ENCODE results near the gene ATF6B. TPM values are rescaled to one million over a fixed set of nuclear protein-coding genes. Genes with fewer than 3 reads are reported as not detected.
A peak's percentile ranks its signal among the peaks of the same experiment; 100 is the strongest.

Gene ATF6B
- 10 to 100 TPM; 15.4 to 89.5 (median 45.8) TPM for polyA plus RNA-seq
- long read RNA-seq, donor 1, transcript ATF6B-216 (8 exons, 1,176 nt) = major isoform, 23 of 124 reads
- long read RNA-seq, donor 1, transcript ATF6B-212 (5 exons, 564 nt) = minor isoform, 12 of 124 reads
- long read RNA-seq, donor 1, transcript ATF6B-210 (18 exons, 2,620 nt) = minor isoform, 9 of 124 reads
- long read RNA-seq, donor 1, partial matches to known transcripts = 76 of 124 reads
- long read RNA-seq, donor 1, other reads (novel, unspliced or antisense) = 0 of 124 reads
- long read RNA-seq, donor 2, partial matches to known transcripts = 5 of 11 reads
- long read RNA-seq, donor 2, other reads (novel, unspliced or antisense) = 0 of 11 reads
- long read RNA-seq, donor 3, transcript ATF6B-212 (5 exons, 564 nt) = major isoform, 7 of 41 reads
- long read RNA-seq, donor 3, transcript ATF6B-216 (8 exons, 1,176 nt) = minor isoform, 6 of 41 reads
- long read RNA-seq, donor 3, partial matches to known transcripts = 23 of 41 reads
- long read RNA-seq, donor 3, other reads (novel, unspliced or antisense) = 0 of 41 reads
- long read RNA-seq, donor 4, partial matches to known transcripts = 0 of 1 reads
- long read RNA-seq, donor 4, other reads (novel, unspliced or antisense) = 0 of 1 reads
- long read RNA-seq, donor 5, partial matches to known transcripts = 5 of 13 reads
- long read RNA-seq, donor 5, other reads (novel, unspliced or antisense) = 0 of 13 reads
- long read RNA-seq, donor 6, transcript ATF6B-212 (5 exons, 564 nt) = major isoform, 11 of 31 reads
- long read RNA-seq, donor 6, transcript ATF6B-216 (8 exons, 1,176 nt) = minor isoform, 6 of 31 reads
- long read RNA-seq, donor 6, partial matches to known transcripts = 9 of 31 reads
- long read RNA-seq, donor 6, other reads (novel, unspliced or antisense) = 0 of 31 reads
- long read RNA-seq, donor 7, transcript ATF6B-210 (18 exons, 2,620 nt) = minor isoform, 6 of 56 reads
- long read RNA-seq, donor 7, transcript ATF6B-212 (5 exons, 564 nt) = minor isoform, 10 of 56 reads
- long read RNA-seq, donor 7, transcript ATF6B-216 (8 exons, 1,176 nt) = major isoform, 13 of 56 reads
- long read RNA-seq, donor 7, partial matches to known transcripts = 26 of 56 reads
- long read RNA-seq, donor 7, other reads (novel, unspliced or antisense) = 0 of 56 reads
- long read RNA-seq, donor 8, partial matches to known transcripts = 0 of 2 reads
- long read RNA-seq, donor 8, other reads (novel, unspliced or antisense) = 0 of 2 reads
- long read RNA-seq, donor 9, partial matches to known transcripts = 5 of 8 reads
- long read RNA-seq, donor 9, other reads (novel, unspliced or antisense) = 0 of 8 reads
- long read RNA-seq, donor 10, transcript ATF6B-212 (5 exons, 564 nt) = minor isoform, 8 of 73 reads
- long read RNA-seq, donor 10, transcript ATF6B-216 (8 exons, 1,176 nt) = major isoform, 16 of 73 reads
- long read RNA-seq, donor 10, transcript ATF6B-210 (18 exons, 2,620 nt) = minor isoform, 5 of 73 reads
- long read RNA-seq, donor 10, partial matches to known transcripts = 42 of 73 reads
- long read RNA-seq, donor 10, other reads (novel, unspliced or antisense) = 0 of 73 reads

DNA sequence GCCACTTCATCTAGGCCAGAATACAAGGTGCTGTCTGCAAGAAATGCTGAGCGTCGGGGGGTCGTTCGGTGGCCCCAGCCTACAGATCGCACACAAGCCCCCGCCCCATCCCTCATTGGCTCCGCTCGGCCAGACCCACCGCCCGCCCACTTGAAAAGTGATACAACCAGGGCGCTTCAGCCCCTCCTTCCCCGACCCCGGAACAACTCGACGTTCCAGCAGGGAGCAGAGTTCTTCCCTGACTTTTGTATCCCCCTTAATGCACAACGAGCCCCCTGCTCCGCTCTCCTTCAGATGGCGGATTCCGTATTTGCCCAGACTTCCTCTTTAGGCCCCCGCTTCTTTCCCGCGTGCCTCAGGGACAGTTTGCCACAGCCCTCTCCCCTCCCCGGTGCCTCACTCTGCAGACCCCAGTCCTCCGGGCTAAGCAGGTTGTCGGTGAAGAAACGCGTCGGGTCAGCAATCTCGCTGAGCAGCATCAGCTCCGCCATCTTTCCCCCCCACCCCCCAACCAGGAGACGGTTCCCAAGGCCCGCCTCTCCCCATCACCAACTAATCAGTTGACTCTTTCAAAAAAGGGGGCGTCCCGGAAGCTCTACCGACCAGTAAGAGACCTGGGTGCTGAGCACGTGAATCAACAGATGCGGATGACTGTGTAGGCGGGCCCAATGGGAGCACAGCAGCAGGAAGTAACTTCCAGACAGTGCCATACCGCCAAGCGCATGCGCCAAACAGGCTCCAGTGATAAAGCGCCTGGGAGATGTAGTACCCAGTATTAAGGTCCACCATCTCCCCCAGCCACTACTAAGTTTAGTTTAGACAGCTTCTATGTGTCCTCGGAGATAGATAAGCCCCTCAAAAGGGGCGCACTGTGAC lies at the start of gene ATF6B:
Gene ATF6B, minus strand, starts transcription at position 530 of the 876 bp plus-strand sequence. Its CDS starts 39 bp downstream, at position 491.
- FAIRE-seq = no peak
- 1% methylated on average over 39 to 44 of the region's 44 CpGs for WGBS, 3 donors
- peaks cover 0 to 36% (median 4%) of the 10 kb centered on the region in 3 donors for H3K36me3 ChIP-seq (ENCODE audit: control insufficient read depth in 3 of 3, insufficient read depth in 2 of 3, low read depth in 1 of 3, low read length in 3 of 3)

DNA sequence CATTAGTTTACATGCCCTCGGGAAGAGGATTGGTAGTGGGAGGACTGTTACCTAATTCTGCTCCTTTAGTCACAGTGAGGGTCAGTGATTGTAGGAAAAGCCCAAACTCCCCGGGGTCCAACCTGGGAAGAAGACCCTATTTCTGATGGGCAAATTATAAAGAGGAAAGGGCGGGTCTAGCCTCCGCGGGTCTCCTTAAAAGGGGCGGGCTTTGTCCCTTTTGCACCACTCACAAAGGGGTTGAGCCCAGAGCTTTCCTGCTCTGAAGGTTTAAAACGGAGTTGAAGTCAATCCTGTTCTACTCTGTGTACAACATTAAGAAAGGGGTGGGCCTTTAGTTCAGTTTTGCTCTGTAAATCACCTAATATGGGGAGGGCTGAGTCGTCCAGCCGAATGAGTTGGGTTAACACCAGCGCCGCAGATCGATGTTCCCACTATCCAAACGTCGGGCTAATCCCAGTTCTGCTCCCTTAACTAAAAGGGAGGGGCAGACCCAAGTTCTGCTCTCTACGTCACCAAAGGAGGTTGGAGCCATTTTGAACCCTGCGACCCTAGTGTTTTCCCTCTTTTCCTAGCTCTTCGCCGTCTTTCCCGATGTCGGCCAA lies 49.2 kb upstream of the ATF6B start:
- peaks cover 0 to 26% (median 6%) of the 10 kb centered on the region in 3 donors for H3K36me3 ChIP-seq (ENCODE audit: control insufficient read depth in 3 of 3, insufficient read depth in 2 of 3, low read depth in 1 of 3, low read length in 3 of 3)
- peak overlapping the region in 2 of 3 donors; percentile 42 to 82 for H3K4me3 ChIP-seq (ENCODE audit: low read depth in 1 of 3, low read length in 3 of 3)
- no peaks in the 10 kb centered on the region for H3K9me3 ChIP-seq (ENCODE audit: control insufficient read depth in 2 of 2, insufficient read depth in 1 of 2, low read depth in 1 of 2, low read length in 1 of 2)
- DNase-seq (no peak), FAIRE-seq (no peak)
- no peaks in the 10 kb centered on the region for H3K27me3 ChIP-seq (ENCODE audit: control insufficient read depth in 3 of 3, insufficient read depth in 3 of 3, low read length in 3 of 3)
- H3K27ac ChIP-seq (ENCODE audit: low read depth in 1 of 3, low read length in 2 of 3) = peak overlapping the region; percentile 92 to 98 (median 95)
- peaks cover 0 to 32% (median 12%) of the 10 kb centered on the region in 3 donors for H3K4me1 ChIP-seq (ENCODE audit: control insufficient read depth in 3 of 3, insufficient read depth in 2 of 3, low read depth in 1 of 3, low read length in 2 of 3)
- 0 to 1% (median 0%) methylated on average over 20 of the region's 20 CpGs for WGBS, 3 donors

More for the DNA sequence above, at the start of gene ATF6B:
- no peaks in the 10 kb centered on the region for H3K27me3 ChIP-seq (ENCODE audit: control insufficient read depth in 3 of 3, insufficient read depth in 3 of 3, low read length in 3 of 3)
- H3K27ac ChIP-seq (ENCODE audit: low read depth in 1 of 3, low read length in 2 of 3) = peak within 1 kb of the TSS in 2 of 3 donors; percentile 84 to 98
- H3K9me3 ChIP-seq (ENCODE audit: control insufficient read depth in 2 of 2, insufficient read depth in 1 of 2, low read depth in 1 of 2, low read length in 1 of 2) = peaks cover 0 to 4% of the 10 kb centered on the region in 2 donors
- peaks cover 7 to 26% (median 12%) of the 10 kb centered on the region in 3 donors for H3K4me1 ChIP-seq (ENCODE audit: control insufficient read depth in 3 of 3, insufficient read depth in 2 of 3, low read depth in 1 of 3, low read length in 2 of 3)
- DNase-seq = peak; percentile 99 to 100
- H3K4me3 ChIP-seq (ENCODE audit: low read depth in 1 of 3, low read length in 3 of 3) = peak within 1 kb of the TSS; percentile 76 to 100 (median 79)

DNA sequence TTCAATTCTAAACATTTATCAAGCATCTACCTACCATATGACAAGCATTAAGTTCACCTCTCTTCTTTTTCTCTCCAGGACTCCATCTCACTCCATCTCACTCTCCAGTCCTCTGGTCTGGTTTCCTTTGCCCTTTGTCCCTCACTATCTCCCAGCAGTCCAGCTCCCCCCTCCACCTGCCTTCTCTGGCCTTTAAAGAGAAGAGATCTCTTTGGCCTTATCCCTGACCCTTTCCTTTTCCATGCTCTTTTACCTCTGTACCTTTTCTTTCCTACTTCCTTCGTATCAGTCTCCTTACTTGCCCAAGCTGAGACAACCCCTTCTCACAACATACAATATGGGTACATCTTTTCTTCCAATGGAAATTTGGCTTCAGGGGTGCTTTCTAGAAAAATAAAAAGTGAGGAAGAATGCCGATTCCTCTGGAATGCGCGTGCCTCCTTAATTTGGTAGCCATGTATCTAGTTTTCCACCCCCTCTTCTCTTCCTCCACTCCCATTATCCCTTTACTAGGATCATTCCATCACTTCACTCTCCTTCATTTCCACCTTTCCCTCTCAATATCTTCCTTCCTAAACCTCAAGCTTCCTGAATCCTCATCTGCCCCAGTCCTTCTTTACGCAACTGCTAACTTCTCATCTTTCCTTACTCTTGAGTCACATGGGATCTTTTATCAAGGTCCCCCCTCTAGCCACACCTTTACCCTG lies 48.6 kb upstream of the ATF6B start:
- FAIRE-seq = no peak

DNA sequence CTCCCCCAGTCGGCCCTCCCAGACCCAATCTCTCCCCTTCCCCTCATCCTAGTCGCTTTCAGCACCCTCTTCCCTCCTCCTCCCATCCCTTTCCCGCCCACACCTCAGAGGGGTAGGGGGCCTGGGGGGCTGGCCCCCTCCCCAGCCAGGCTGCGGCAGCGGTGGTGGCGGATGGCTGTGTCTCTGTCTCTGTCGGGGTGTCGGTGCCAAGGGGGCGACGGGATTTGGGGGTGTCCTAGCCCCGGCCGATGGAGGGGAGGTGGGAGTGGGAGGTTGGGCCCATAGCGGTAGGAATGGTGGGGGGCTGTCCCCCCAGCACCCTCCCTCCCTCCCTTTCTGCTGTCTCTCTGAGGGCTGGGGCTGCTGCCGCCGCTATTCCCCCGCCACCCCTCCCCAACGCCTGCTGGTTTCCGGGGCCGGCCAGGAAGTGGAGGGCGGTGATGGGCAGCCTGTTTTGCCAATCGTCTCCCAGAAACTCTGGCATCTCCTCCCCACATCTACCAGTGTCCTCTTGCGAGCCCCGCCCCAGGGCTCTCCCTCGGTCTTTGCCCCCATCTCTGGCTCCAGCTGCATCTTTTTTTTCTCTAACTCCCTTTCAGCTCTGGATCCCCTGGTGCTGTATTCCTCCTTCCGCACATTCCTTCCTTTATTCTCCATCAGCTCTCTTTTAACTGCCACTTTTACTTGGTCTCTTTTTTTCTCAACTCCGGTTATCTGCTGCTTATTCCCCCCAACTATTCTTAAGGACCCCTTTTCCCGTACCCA lies 47.8 kb upstream of the ATF6B start, which contains the start of gene AGPAT1:
Gene AGPAT1, minus strand, starts transcription at position 374 of the 765 bp plus-strand sequence. CDS start 4,588 bp downstream, outside the sequence.
- Histone ChIP-seq H3K27me3 (ENCODE audit: control insufficient read depth in 3 of 3, insufficient read depth in 3 of 3, low read length in 3 of 3) (no peaks in the 10 kb centered on the region), H3K9me3 (ENCODE audit: control insufficient read depth in 2 of 2, insufficient read depth in 1 of 2, low read depth in 1 of 2, low read length in 1 of 2) (no peaks in the 10 kb centered on the region), H3K36me3 (ENCODE audit: control insufficient read depth in 3 of 3, insufficient read depth in 2 of 3, low read depth in 1 of 3, low read length in 3 of 3) (peaks cover 0 to 19% (median 1%) of the 10 kb centered on the region in 3 donors), H3K27ac (ENCODE audit: low read depth in 1 of 3, low read length in 2 of 3) (peak within 1 kb of the TSS; percentile 92 to 98 (median 95)), H3K4me1 (ENCODE audit: control insufficient read depth in 3 of 3, insufficient read depth in 2 of 3, low read depth in 1 of 3, low read length in 2 of 3) (peaks cover 0 to 32% (median 12%) of the 10 kb centered on the region in 3 donors), H3K4me3 (ENCODE audit: low read depth in 1 of 3, low read length in 3 of 3) (peak within 1 kb of the TSS; percentile 81 to 94 (median 82))
- 0 to 1% (median 1%) methylated on average over 20 to 27 of the region's 27 CpGs for WGBS, 3 donors
- FAIRE-seq (no peak), DNase-seq (peak; percentile 98 to 99)

More for the DNA sequence above, 48.6 kb upstream of the ATF6B start:
- H3K27ac ChIP-seq (ENCODE audit: low read depth in 1 of 3, low read length in 2 of 3) = peak overlapping the region; percentile 92 to 98 (median 95)
- peak overlapping the region in 2 of 3 donors; percentile 42 to 82 for H3K4me3 ChIP-seq (ENCODE audit: low read depth in 1 of 3, low read length in 3 of 3)
- no peaks in the 10 kb centered on the region for H3K27me3 ChIP-seq (ENCODE audit: control insufficient read depth in 3 of 3, insufficient read depth in 3 of 3, low read length in 3 of 3)
- peak; percentile 65 to 72 for DNase-seq
- no peaks in the 10 kb centered on the region for H3K9me3 ChIP-seq (ENCODE audit: control insufficient read depth in 2 of 2, insufficient read depth in 1 of 2, low read depth in 1 of 2, low read length in 1 of 2)
- H3K4me1 ChIP-seq (ENCODE audit: control insufficient read depth in 3 of 3, insufficient read depth in 2 of 3, low read depth in 1 of 3, low read length in 2 of 3) = peaks cover 0 to 32% (median 12%) of the 10 kb centered on the region in 3 donors
- 10 to 25% (median 10%) methylated on average over 5 of the region's 5 CpGs for WGBS, 3 donors
- H3K36me3 ChIP-seq (ENCODE audit: control insufficient read depth in 3 of 3, insufficient read depth in 2 of 3, low read depth in 1 of 3, low read length in 3 of 3) = peaks cover 0 to 19% (median 6%) of the 10 kb centered on the region in 3 donors

DNA sequence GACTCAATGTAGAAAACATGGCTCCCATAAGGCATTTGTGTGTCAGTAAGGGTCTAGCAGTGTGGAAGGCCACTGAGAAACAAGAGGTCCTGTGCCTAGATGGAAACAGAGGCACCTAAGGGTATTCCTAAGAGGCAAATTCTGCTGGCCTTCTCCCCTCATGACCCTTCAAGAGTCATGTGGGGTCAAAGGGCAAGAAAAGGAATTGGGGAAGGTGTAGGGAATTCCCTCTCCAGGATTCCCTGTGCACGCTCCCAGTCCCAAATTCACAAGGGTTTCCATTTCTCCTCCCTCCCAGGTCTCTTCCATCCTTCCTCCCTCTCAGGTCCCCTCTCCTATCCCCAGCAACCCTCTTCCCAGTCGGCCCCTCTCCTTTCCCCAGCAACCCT lies 47.3 kb upstream of the ATF6B start:
- WGBS, 3 donors = 6 to 20% (median 9%) methylated on average over 2 of the region's 2 CpGs
- FAIRE-seq = no peak
- Histone ChIP-seq H3K27me3 (ENCODE audit: control insufficient read depth in 3 of 3, insufficient read depth in 3 of 3, low read length in 3 of 3) (no peaks in the 10 kb centered on the region), H3K4me3 (ENCODE audit: low read depth in 1 of 3, low read length in 3 of 3) (peak overlapping the region; percentile 81 to 94 (median 82)), H3K36me3 (ENCODE audit: control insufficient read depth in 3 of 3, insufficient read depth in 2 of 3, low read depth in 1 of 3, low read length in 3 of 3) (peaks cover 0 to 24% (median 4%) of the 10 kb centered on the region in 3 donors), H3K4me1 (ENCODE audit: control insufficient read depth in 3 of 3, insufficient read depth in 2 of 3, low read depth in 1 of 3, low read length in 2 of 3) (peaks cover 0 to 32% (median 12%) of the 10 kb centered on the region in 3 donors), H3K9me3 (ENCODE audit: control insufficient read depth in 2 of 2, insufficient read depth in 1 of 2, low read depth in 1 of 2, low read length in 1 of 2) (no peaks in the 10 kb centered on the region), H3K27ac (ENCODE audit: low read depth in 1 of 3, low read length in 2 of 3) (peak overlapping the region; percentile 35 to 81 (median 41))
- DNase-seq = no peak

DNA sequence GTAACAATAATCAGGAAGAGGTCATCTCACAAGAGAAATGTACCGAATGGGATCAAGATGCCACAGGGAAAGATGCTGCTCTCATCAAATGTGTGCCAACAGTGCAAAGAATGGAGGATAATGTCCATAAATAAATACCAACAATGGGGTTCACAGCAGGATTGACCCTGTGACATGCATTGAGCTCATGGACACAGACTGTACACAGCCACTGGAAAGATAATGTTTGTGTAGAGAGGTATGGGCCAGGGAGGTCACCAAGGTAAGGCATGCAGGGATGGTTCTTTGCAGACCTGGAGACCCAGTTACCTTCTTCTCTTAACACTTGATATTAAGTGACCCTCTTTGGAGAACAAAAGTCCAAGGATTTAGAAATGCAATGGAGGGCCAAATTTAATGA lies 46.4 kb upstream of the ATF6B start:
- H3K36me3 ChIP-seq (ENCODE audit: control insufficient read depth in 3 of 3, insufficient read depth in 2 of 3, low read depth in 1 of 3, low read length in 3 of 3) = peaks cover 0 to 24% (median 4%) of the 10 kb centered on the region in 3 donors
- no peaks in the 10 kb centered on the region for H3K9me3 ChIP-seq (ENCODE audit: control insufficient read depth in 2 of 2, insufficient read depth in 1 of 2, low read depth in 1 of 2, low read length in 1 of 2)
- H3K27ac ChIP-seq (ENCODE audit: low read depth in 1 of 3, low read length in 2 of 3) = no peak overlapping the region
- no peak for DNase-seq
- H3K27me3 ChIP-seq (ENCODE audit: control insufficient read depth in 3 of 3, insufficient read depth in 3 of 3, low read length in 3 of 3) = no peaks in the 10 kb centered on the region
- WGBS, 3 donors = 85 to 91% (median 87%) methylated on average over 1 of the region's 1 CpG
- peaks cover 0 to 35% (median 11%) of the 10 kb centered on the region in 3 donors for H3K4me1 ChIP-seq (ENCODE audit: control insufficient read depth in 3 of 3, insufficient read depth in 2 of 3, low read depth in 1 of 3, low read length in 2 of 3)
- no peak overlapping the region for H3K4me3 ChIP-seq (ENCODE audit: low read depth in 1 of 3, low read length in 3 of 3)
- no peak for FAIRE-seq

Data from small intestine (tissue), 16 donors.